ENCODE measurements around the gene IL3.

- TF ChIP-seq FOXP2 (optimal IDR thresholded peaks at IDR 0.05; ENCODE audit: control extremely low read depth, extremely low read length, insufficient read depth), result no peak
- TF ChIP-seq POLR2AphosphoS5 (IDR thresholded peaks at IDR 0.05; ENCODE audit: borderline replicate concordance, low read depth, low read length), result no peak
- TF ChIP-seq EZH2 (IDR thresholded peaks at IDR 0.05), result no peak
These were observed 11.6 kb downstream of the IL3 start for GRCh38 chr5:132072070-132072469.
